Thoracic aorta (tissue), 2 donors: Measurements from ENCODE around the gene CUX1. TPM values are rescaled to one million over a fixed set of nuclear protein-coding genes. Genes with fewer than 3 reads are reported as not detected.

Experiments used
- ATAC-seq: fragments of 150-250 bp; one replicate; pipeline ENCODE4 v1.8.0; 2017; ENCODE audit warnings: low read depth; ENCODE audit not compliant: insufficient number of reproducible peaks, low FRiP score
- DNase-seq: peaks from one replicate; pipeline ENCODE4 v3.0.0-alpha.2; 2020; ENCODE audit warnings: low spot score
- H3K27ac ChIP-seq, 2 donors: fragments of 200-600 bp; sonication (generic); 1 replicate in 1 of 2; 2 replicates in 1 of 2; pipeline ENCODE4 v1.5.1; 2016; ENCODE audit warnings: mild to moderate bottlenecking in 2 of 2, moderate library complexity in 2 of 2
- H3K27me3 ChIP-seq: fragments of 200-600 bp; sonication (generic); replicated peaks from 2 replicates; pipeline ENCODE4 v1.6.0; 2016; ENCODE audit warnings: mild to moderate bottlenecking; ENCODE audit not compliant: insufficient read depth
- H3K36me3 ChIP-seq: fragments of 200-600 bp; sonication (generic); one replicate; pipeline ENCODE4 v1.5.1; 2016
- H3K4me1 ChIP-seq, 2 donors: fragments of 200-600 bp; sonication (generic); 1 replicate in 1 of 2; 2 replicates in 1 of 2; pipeline versions ENCODE4 v1.5.1 to v1.6.0; 2016; ENCODE audit warnings: low read depth in 2 of 2, mild to moderate bottlenecking in 1 of 2; ENCODE audit not compliant: control insufficient read depth in 1 of 2
- H3K4me3 ChIP-seq: fragments of 200-600 bp; sonication (generic); 2 replicates; pipeline ENCODE4 v1.5.1; 2016; ENCODE audit warnings: mild to moderate bottlenecking
- H3K9me3 ChIP-seq: fragments of 200-600 bp; sonication (generic); 2 replicates; pipeline ENCODE4 v1.5.1; 2016
- total RNA-seq, 2 donors: library from RNA; depleted of rRNA; stranded (reverse); fragments of >200 nt; gene quantifications; one replicate each; pipeline versions ENCODE4 v1.1.0 to v1.2.3, GENCODE V29; 2016
- TF ChIP-seq, protein P1 (sequence below): fragments of 200-600 bp; sonication (generic); IDR thresholded peaks from one replicate; pipeline ENCODE4 v1.5.1; 2019; ENCODE audit warnings: antibody characterized with exemption

CUX1 gene
- total RNA-seq, 2 donors from 2014 or later: 85.0 to 179 TPM

GRCh38 chr7:102234801-102235550 lies 417.6 kb downstream of the CUX1 start:
- no peak overlapping the region for H3K27ac ChIP-seq
- no peaks in the 10 kb centered on the region for H3K27me3 ChIP-seq
- DNase-seq (no peak), ATAC-seq (no peak)
- peaks cover 14% of the 10 kb centered on the region for H3K36me3 ChIP-seq
- peaks cover 0 to 9% of the 10 kb centered on the region in 2 donors for H3K4me1 ChIP-seq
- TF ChIP-seq, protein P1, sequence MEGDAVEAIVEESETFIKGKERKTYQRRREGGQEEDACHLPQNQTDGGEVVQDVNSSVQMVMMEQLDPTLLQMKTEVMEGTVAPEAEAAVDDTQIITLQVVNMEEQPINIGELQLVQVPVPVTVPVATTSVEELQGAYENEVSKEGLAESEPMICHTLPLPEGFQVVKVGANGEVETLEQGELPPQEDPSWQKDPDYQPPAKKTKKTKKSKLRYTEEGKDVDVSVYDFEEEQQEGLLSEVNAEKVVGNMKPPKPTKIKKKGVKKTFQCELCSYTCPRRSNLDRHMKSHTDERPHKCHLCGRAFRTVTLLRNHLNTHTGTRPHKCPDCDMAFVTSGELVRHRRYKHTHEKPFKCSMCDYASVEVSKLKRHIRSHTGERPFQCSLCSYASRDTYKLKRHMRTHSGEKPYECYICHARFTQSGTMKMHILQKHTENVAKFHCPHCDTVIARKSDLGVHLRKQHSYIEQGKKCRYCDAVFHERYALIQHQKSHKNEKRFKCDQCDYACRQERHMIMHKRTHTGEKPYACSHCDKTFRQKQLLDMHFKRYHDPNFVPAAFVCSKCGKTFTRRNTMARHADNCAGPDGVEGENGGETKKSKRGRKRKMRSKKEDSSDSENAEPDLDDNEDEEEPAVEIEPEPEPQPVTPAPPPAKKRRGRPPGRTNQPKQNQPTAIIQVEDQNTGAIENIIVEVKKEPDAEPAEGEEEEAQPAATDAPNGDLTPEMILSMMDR: no peak
- no peak overlapping the region for H3K4me3 ChIP-seq
- H3K9me3 ChIP-seq: no peaks in the 10 kb centered on the region

DNA sequence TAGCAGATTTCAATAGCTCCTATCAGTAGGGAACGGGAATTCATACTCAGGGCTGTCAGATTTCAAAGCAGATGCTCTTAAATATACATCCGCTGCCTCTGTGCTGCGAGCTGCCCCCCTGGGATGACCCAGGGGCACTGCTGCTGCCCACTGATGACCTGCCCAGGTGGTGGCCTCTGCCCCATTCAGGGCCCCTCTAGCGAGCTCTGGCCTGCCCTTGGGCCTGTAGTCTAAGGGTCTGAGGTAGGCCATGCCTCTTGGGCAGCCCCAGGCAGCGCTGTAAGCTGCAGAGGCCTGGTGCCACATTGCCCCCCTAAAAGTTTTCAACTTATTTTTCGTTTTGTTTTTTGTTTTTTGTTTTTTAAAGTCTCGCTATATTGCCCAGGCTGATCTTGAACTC lies 418.7 kb downstream of the CUX1 start:
- ATAC-seq: no peak
- Histone ChIP-seq H3K9me3 (no peaks in the 10 kb centered on the region), H3K27me3 (no peaks in the 10 kb centered on the region), H3K36me3 (peaks cover 23% of the 10 kb centered on the region), H3K4me1 (peaks cover 0 to 9% of the 10 kb centered on the region in 2 donors), H3K4me3 (no peak overlapping the region), H3K27ac (no peak overlapping the region)
- TF ChIP-seq, protein P1: no peak
- DNase-seq: no peak

GRCh38 chr7:102236592-102237287 lies 419.3 kb downstream of the CUX1 start:
- no peak for DNase-seq
- Histone ChIP-seq H3K4me3 (no peak overlapping the region), H3K36me3 (peaks cover 30% of the 10 kb centered on the region), H3K27ac (no peak overlapping the region), H3K27me3 (no peaks in the 10 kb centered on the region), H3K9me3 (no peaks in the 10 kb centered on the region), H3K4me1 (peaks cover 0 to 9% of the 10 kb centered on the region in 2 donors)
- TF ChIP-seq, protein P1: peak; percentile 76
- peak; percentile 50 for ATAC-seq

DNA sequence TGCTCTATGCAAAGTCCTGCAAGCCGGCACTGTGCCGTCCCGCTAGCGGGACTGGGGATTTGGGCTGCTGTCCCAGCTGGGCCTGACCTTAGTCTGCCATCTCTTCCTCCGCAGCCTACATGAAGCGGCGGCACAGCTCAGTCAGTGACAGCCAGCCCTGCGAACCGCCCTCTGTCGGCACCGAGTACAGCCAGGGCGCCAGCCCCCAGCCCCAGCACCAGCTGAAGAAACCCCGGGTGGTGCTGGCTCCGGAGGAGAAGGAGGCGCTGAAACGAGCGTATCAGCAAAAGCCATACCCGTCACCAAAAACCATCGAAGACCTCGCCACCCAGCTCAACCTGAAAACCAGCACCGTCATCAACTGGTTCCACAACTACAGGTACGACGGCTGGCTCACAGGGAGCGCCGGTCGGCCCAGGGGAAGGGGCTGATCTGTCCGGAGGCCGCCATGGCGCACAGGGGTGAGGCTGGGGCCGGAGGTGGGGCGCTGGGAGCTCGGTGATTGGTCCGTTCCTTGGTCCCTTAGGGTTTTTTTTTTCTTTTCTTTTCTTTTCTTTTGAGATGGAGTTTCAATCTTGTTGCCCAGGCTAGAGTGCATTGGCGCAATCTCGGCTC lies 421.9 kb downstream of the CUX1 start:
- H3K27ac ChIP-seq: no peak overlapping the region
- ATAC-seq: no peak
- no peaks in the 10 kb centered on the region for H3K9me3 ChIP-seq
- TF ChIP-seq, protein P1: no peak
- peaks cover 35% of the 10 kb centered on the region for H3K36me3 ChIP-seq
- no peaks in the 10 kb centered on the region for H3K27me3 ChIP-seq
- no peaks in the 10 kb centered on the region for H3K4me1 ChIP-seq
- no peak overlapping the region for H3K4me3 ChIP-seq
- DNase-seq: no peak

DNA sequence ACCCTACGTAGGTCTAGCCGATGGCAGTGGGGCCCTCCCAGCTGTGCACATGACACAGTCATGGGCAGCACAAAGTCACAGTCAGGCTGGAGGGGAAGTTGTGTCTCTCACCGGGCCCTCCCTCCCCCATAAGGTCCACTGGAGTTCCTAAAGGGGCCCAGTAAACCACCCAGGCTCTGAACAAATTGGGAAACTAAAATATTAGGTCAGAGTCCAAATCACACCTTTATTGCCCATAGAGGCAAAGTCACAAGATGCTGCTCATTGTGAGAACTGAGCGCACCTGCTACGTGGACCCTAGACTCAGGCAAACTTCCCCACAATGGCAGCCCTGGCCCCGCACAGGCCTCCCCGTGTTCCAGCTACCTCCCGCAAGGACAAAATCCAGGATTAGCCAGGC lies 424.0 kb downstream of the CUX1 start:
- no peak overlapping the region for H3K27ac ChIP-seq
- no peak for DNase-seq
- TF ChIP-seq, protein P1: no peak
- H3K4me3 ChIP-seq: no peak overlapping the region
- H3K4me1 ChIP-seq: no peaks in the 10 kb centered on the region
- peaks cover 35% of the 10 kb centered on the region for H3K36me3 ChIP-seq
- no peaks in the 10 kb centered on the region for H3K27me3 ChIP-seq
- H3K9me3 ChIP-seq: no peaks in the 10 kb centered on the region
- no peak for ATAC-seq
